Liver (tissue), 9 donors: ENCODE data around the gene SCNN1A. TPM values are rescaled to one million over a fixed set of nuclear protein-coding genes. Genes with fewer than 3 reads are reported as not detected.

Experiments
- DNase-seq: peaks from one replicate; pipeline ENCODE4 v3.0.0-alpha.2; 2017; ENCODE audit warnings: low spot score
- H3K27ac ChIP-seq, 2 donors: one replicate each; pipeline ENCODE4 v1.7.0; 2013; ENCODE audit warnings: inconsistent platforms in 2 of 2, low read length in 2 of 2, control low read depth in 1 of 2, low read depth in 1 of 2, mild to moderate bottlenecking in 1 of 2
- H3K27me3 ChIP-seq, 4 donors: one replicate each; pipeline versions ENCODE4 v1.6.1 to v1.7.0; 2013; ENCODE audit warnings: low read length in 3 of 4, inconsistent platforms in 1 of 4, mild to moderate bottlenecking in 1 of 4, moderate library complexity in 1 of 4; ENCODE audit not compliant: control insufficient read depth in 4 of 4, insufficient read depth in 4 of 4
- H3K36me3 ChIP-seq, 4 donors: one replicate each; pipeline versions ENCODE4 v1.6.1 to v1.7.0; 2013; ENCODE audit warnings: low read length in 3 of 4, mild to moderate bottlenecking in 3 of 4, low read depth in 1 of 4, moderate library complexity in 1 of 4; ENCODE audit not compliant: control insufficient read depth in 4 of 4, insufficient read depth in 3 of 4
- H3K4me1 ChIP-seq, 4 donors: one replicate each; pipeline versions ENCODE4 v1.6.1 to v1.7.0; 2013; ENCODE audit warnings: low read length in 3 of 4, mild to moderate bottlenecking in 3 of 4, moderate library complexity in 1 of 4; ENCODE audit not compliant: control insufficient read depth in 4 of 4, insufficient read depth in 4 of 4
- H3K4me3 ChIP-seq, 3 donors: one replicate each; pipeline versions ENCODE4 v1.6.1 to v1.7.0; 2013; ENCODE audit warnings: low read length in 3 of 3, control low read depth in 1 of 3, low read depth in 1 of 3, mild to moderate bottlenecking in 1 of 3
- H3K9ac ChIP-seq, 2 donors: one replicate each; pipeline ENCODE4 v1.7.0; 2013; ENCODE audit warnings: low read length in 2 of 2, mild to moderate bottlenecking in 2 of 2, moderate library complexity in 2 of 2, control low read depth in 1 of 2, low read depth in 1 of 2
- H3K9me3 ChIP-seq, 4 donors: one replicate each; pipeline versions ENCODE4 v1.6.1 to v1.7.0; 2013; ENCODE audit warnings: low read length in 3 of 4; ENCODE audit not compliant: control insufficient read depth in 4 of 4
- EGR1 ChIP-seq, 2 donors: IDR thresholded peaks; 2 replicates each; pipeline ENCODE4 v1.6.1; 2016 to 2018; ENCODE audit warnings: antibody characterized with exemption in 2 of 2, low read depth in 2 of 2
- FOXA1 ChIP-seq: IDR thresholded peaks from 2 replicates; pipeline ENCODE4 v1.6.1; 2016; ENCODE audit warnings: antibody characterized with exemption
- FOXA2 ChIP-seq: IDR thresholded peaks from 2 replicates; pipeline ENCODE4 v1.6.1; 2016; ENCODE audit warnings: antibody characterized with exemption
- GABPA ChIP-seq, 2 donors: IDR thresholded peaks in 1 of 2; conservative IDR thresholded peaks in 1 of 2; 2 replicates each; pipeline ENCODE4 v1.6.1; 2016; ENCODE audit warnings: antibody characterized with exemption in 2 of 2, mild to moderate bottlenecking in 1 of 2, moderate library complexity in 1 of 2
- HNF4A ChIP-seq, 2 donors: conservative IDR thresholded peaks; 2 replicates each; pipeline ENCODE4 v1.6.1; 2016; ENCODE audit warnings: antibody characterized with exemption in 2 of 2, mild to moderate bottlenecking in 2 of 2
- HNF4G ChIP-seq: IDR thresholded peaks from 2 replicates; pipeline ENCODE4 v1.6.1; 2016; ENCODE audit warnings: antibody characterized with exemption
- JUND ChIP-seq, 2 donors: IDR thresholded peaks; 2 replicates each; pipeline ENCODE4 v1.6.1; 2016; ENCODE audit warnings: antibody characterized with exemption in 2 of 2
- MAX ChIP-seq: IDR thresholded peaks from 2 replicates; pipeline ENCODE4 v1.6.1; 2016; ENCODE audit warnings: antibody characterized with exemption
- NR2F2 ChIP-seq: IDR thresholded peaks from 2 replicates; pipeline ENCODE4 v1.6.1; 2016; ENCODE audit warnings: antibody characterized with exemption
- RAD21 ChIP-seq, 2 donors: IDR thresholded peaks; 2 replicates each; pipeline ENCODE4 v1.6.1; 2016; ENCODE audit warnings: antibody characterized with exemption in 2 of 2, mild to moderate bottlenecking in 2 of 2
- RXRA ChIP-seq, 2 donors: IDR thresholded peaks; 2 replicates each; pipeline ENCODE4 v1.6.1; 2017 to 2018; ENCODE audit warnings: antibody characterized with exemption in 2 of 2, mild to moderate bottlenecking in 1 of 2
- SP1 ChIP-seq: IDR thresholded peaks from 2 replicates; pipeline ENCODE4 v1.6.1; 2018; ENCODE audit warnings: antibody characterized with exemption, mild to moderate bottlenecking
- TAF1 ChIP-seq: conservative IDR thresholded peaks from 2 replicates; pipeline ENCODE4 v1.6.1; 2016; ENCODE audit warnings: antibody characterized with exemption, mild to moderate bottlenecking
- YY1 ChIP-seq: IDR thresholded peaks from 2 replicates; pipeline ENCODE4 v1.6.1; 2016; ENCODE audit warnings: antibody characterized with exemption, mild to moderate bottlenecking
- ZBTB33 ChIP-seq: IDR thresholded peaks from 2 replicates; pipeline ENCODE4 v1.6.1; 2016; ENCODE audit warnings: antibody characterized with exemption
- WGBS: extraction: QIAGEN DNeasy Blood & Tissue Kit; methylation state at CpG from one replicate; pipeline ENCODE4 v1.1.7; 2013; 5-methylcytosine and 5-hydroxymethylcytosine counted together
- polyA plus RNA-seq, 2 donors: library from polyadenylated mRNA; stranded (reverse) in 1 of 2; unstranded in 1 of 2; fragments of 200-250 nt in 1 of 2; fragments of >200 nt in 1 of 2; fragmentation: Nextera tagmentation in 1 of 2; extraction: Ambion mirVana in 1 of 2; gene quantifications; one replicate each; pipeline versions ENCODE4 v1.2.1 to v1.2.3, GENCODE V29; 2013 to 2015
- total RNA-seq, 2 donors: library from RNA; depleted of rRNA; stranded (reverse); fragments of >200 nt; gene quantifications; one replicate each; pipeline ENCODE4 v1.2.3, GENCODE V29; 2014
- TF ChIP-seq, protein P1 (sequence below): fragments of 150-350 bp; IDR thresholded peaks from 2 replicates; pipeline ENCODE4 v1.5.1; 2017; ENCODE audit warnings: improper control_type of control experiment, low read depth, low read length; ENCODE audit not compliant: missing input control
- TF ChIP-seq, protein P2 (sequence below): IDR thresholded peaks from 2 replicates; pipeline ENCODE4 v1.6.1; 2016; ENCODE audit warnings: antibody characterized with exemption
- TF ChIP-seq, protein P3 (sequence below): IDR thresholded peaks from 2 replicates; pipeline ENCODE4 v1.6.1; 2016; ENCODE audit warnings: antibody characterized with exemption, mild to moderate bottlenecking
- donor health status: healthy.
- donor health status: healthy.
- donor health status: healthy.
- donor health status: healthy.
- donor health status: healthy.

Gene SCNN1A
- total and polyA plus RNA-seq, 4 donors, result 0.47 to 7.7 (median 2.9) TPM

GRCh38 chr12:6330192-6330591 is 45.2 kb downstream of the SCNN1A start:
- WGBS, result 83% methylated on average over 5 of the region's 5 CpGs
- peaks cover 6 to 53% (median 33%) of the 10 kb centered on the region in 4 donors for H3K4me1 ChIP-seq
- no peaks in the 10 kb centered on the region for H3K27me3 ChIP-seq
- H3K9me3 ChIP-seq, result no peaks in the 10 kb centered on the region
- peaks cover 32 to 59% (median 52%) of the 10 kb centered on the region in 4 donors for H3K36me3 ChIP-seq
- no peak for TF ChIP-seq RAD21 (IDR thresholded peaks at IDR 0.05)
- no peak for TF ChIP-seq HNF4A (conservative IDR thresholded peaks at IDR 0.05)
- no peak for TF ChIP-seq YY1
- TF ChIP-seq GABPA (IDR thresholded peaks at IDR 0.05 in 1 of 2, conservative IDR thresholded peaks at IDR 0.05 in 1 of 2), result no peak
- TF ChIP-seq, protein P1, sequence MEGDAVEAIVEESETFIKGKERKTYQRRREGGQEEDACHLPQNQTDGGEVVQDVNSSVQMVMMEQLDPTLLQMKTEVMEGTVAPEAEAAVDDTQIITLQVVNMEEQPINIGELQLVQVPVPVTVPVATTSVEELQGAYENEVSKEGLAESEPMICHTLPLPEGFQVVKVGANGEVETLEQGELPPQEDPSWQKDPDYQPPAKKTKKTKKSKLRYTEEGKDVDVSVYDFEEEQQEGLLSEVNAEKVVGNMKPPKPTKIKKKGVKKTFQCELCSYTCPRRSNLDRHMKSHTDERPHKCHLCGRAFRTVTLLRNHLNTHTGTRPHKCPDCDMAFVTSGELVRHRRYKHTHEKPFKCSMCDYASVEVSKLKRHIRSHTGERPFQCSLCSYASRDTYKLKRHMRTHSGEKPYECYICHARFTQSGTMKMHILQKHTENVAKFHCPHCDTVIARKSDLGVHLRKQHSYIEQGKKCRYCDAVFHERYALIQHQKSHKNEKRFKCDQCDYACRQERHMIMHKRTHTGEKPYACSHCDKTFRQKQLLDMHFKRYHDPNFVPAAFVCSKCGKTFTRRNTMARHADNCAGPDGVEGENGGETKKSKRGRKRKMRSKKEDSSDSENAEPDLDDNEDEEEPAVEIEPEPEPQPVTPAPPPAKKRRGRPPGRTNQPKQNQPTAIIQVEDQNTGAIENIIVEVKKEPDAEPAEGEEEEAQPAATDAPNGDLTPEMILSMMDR, result no peak
- no peak for TF ChIP-seq SP1
- TF ChIP-seq HNF4G, result no peak
- no peak for TF ChIP-seq FOXA2
- no peak for TF ChIP-seq MAX
- no peak for TF ChIP-seq EGR1 (IDR thresholded peaks at IDR 0.05; ENCODE audit: low read depth in 2 of 2)
- TF ChIP-seq RXRA (IDR thresholded peaks at IDR 0.05), result no peak
- TF ChIP-seq ZBTB33, result no peak
- no peak for TF ChIP-seq NR2F2
- TF ChIP-seq JUND (IDR thresholded peaks at IDR 0.05), result no peak
- TF ChIP-seq, protein P2, sequence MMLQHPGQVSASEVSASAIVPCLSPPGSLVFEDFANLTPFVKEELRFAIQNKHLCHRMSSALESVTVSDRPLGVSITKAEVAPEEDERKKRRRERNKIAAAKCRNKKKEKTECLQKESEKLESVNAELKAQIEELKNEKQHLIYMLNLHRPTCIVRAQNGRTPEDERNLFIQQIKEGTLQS, result no peak
- TF ChIP-seq, protein P3, sequence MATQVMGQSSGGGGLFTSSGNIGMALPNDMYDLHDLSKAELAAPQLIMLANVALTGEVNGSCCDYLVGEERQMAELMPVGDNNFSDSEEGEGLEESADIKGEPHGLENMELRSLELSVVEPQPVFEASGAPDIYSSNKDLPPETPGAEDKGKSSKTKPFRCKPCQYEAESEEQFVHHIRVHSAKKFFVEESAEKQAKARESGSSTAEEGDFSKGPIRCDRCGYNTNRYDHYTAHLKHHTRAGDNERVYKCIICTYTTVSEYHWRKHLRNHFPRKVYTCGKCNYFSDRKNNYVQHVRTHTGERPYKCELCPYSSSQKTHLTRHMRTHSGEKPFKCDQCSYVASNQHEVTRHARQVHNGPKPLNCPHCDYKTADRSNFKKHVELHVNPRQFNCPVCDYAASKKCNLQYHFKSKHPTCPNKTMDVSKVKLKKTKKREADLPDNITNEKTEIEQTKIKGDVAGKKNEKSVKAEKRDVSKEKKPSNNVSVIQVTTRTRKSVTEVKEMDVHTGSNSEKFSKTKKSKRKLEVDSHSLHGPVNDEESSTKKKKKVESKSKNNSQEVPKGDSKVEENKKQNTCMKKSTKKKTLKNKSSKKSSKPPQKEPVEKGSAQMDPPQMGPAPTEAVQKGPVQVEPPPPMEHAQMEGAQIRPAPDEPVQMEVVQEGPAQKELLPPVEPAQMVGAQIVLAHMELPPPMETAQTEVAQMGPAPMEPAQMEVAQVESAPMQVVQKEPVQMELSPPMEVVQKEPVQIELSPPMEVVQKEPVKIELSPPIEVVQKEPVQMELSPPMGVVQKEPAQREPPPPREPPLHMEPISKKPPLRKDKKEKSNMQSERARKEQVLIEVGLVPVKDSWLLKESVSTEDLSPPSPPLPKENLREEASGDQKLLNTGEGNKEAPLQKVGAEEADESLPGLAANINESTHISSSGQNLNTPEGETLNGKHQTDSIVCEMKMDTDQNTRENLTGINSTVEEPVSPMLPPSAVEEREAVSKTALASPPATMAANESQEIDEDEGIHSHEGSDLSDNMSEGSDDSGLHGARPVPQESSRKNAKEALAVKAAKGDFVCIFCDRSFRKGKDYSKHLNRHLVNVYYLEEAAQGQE, result no peak
- no peak for TF ChIP-seq TAF1
- no peak for TF ChIP-seq FOXA1
- H3K4me3 ChIP-seq, result no peak overlapping the region
- peak overlapping the region; percentile 10 to 35 for H3K27ac ChIP-seq
- no peak for DNase-seq
- no peak overlapping the region for H3K9ac ChIP-seq
